Head of caudate nucleus (tissue), 42 donors: ENCODE results near the gene MRPL39.
A peak's percentile ranks its signal among the peaks of the same experiment; 100 is the strongest.

Experiments used
- DNase-seq, 42 donors: peaks; one replicate each; pipeline versions ENCODE4 v3.0.0 to v3.0.0-alpha.2; 2020 to 2021; ENCODE audit warnings: mixed read lengths in 7 of 42
- intact Hi-C: fragments of 100-400 bp; cut with DNase I; formaldehyde crosslinking; loops from one replicate; pipeline ENCODE4 v1.15.0; 2022

The MRPL39 gene

DNA sequence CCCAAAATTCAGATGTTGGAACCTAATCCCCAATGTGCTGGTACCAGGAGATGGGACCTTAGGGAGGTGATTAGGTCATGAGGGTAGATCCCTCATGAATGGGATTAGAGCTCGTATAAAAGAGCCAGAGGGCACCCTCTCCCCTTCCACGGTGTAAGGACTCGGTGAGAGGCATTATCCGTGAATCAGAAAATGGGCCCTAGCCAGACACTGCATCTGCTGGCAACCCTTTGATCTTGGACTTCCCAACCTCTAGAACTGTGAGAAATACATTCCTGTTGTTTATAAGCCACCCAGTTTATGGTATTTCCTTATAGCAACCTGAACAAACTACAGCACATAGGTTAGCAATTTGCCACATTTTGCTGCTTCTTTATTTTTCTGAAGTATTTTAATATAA is 17.2 kb upstream of the MRPL39 start:
- intact Hi-C loops: no loop called here
- DNase-seq: no peak

DNA sequence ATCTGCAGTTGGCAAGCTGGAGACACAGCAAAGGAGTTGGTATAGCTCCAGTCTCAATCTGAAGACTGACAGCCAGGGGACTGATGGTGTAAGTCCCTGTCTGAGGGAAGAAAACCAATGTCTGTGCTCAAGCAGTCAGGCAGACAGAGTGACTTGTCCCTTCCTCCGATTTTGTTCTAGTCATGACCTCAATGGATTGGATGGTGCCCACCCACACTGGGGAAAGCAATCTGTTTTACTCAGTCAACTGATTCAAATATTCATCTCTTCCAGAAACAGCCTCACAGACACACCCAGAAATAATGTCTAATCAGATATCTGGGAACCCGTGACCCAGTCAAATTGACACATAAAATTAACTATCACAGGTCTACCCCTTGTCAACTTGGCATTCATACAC is 11.9 kb upstream of the MRPL39 start:
- intact Hi-C loops: no loop called here
- DNase-seq: no peak

GRCh38 chr21:25615880-25616279 is 8.6 kb upstream of the MRPL39 start:
- intact Hi-C loops: no loop called here
- no peak for DNase-seq

DNA sequence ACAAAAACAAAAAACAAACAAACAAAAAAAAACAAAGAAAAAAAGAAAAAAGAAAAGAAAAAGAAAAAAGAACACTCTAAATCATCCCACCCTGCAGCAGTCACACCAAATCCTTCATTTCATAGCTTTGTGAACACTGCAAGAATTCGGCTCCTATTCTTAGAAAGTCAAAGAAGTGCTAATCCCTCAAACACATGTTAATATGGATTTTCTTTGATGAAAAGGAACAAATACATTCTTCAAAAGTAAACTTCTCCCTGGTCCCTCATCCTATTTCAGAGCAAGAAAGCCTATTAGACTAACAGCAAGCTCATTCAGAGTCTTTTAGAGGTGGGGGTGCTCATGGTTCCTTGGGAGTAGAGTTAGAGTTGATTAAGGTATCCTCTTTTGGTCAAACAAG is 7.2 kb upstream of the MRPL39 start:
- intact Hi-C loops: no loop called here
- no peak for DNase-seq

DNA sequence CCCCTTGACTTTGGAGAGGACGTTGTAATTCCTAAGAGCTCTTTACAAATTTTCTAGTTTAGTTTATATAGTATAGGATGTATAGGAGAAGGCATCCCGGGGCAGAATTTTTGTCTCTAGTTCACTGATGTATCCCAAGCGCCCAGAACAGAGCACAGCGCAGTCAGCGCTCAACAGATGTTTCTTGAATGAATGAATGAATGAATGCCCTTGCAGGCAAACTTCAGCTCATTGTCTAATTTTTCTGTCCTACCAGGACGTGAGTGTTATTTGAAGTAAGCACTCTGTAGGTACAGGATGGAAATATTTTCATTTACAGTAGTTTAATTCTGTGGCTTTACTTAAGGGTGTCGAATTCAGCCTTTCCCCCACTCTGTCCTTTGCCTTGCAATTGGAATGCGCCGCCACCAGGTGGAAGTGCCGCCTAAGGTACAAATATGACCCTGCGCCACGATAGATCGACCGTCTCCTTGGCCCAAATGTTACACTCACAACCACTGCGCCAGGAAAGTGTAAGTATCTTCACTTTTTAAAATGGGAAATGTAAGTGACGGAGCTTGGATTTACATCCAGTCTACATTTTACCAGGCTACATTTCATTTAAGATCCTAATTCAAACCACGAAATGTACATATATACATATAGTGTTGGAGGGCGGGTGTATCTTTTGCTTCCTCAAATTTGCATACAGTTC is 910 bp upstream of the MRPL39 start:
- intact Hi-C loops: loop anchor here (5.0 kb wide), 1 partner anchor 99 kb away; no protein-coding TSS in a partner anchor
- peak; percentile 69 to 94 (median 84) for DNase-seq

GRCh38 chr21:25589887-25590286 is 17.4 kb downstream of the MRPL39 start:
- no peak for DNase-seq
- intact Hi-C loops: no loop called here

DNA sequence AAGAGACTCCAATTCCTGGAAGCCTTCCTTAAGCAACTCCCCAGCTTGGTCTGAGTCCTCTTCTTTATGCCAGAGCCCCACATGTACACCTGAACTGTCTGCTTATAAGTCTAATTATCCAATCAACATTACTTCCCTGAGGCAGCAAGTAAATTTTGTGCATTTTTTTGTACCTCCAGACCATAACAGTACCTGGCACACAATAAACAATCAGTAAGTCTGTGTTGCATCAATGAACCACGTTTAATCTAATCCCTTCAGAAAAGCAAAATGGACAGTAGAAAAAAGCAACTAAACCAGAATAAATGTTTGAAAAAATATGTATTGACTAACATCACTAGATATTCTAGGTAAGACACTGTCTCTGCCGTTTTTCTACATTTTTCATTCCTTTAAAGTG is 20.5 kb downstream of the MRPL39 start:
- no peak for DNase-seq
- intact Hi-C loops: no loop called here

- no peak for DNase-seq
- intact Hi-C loops: no loop called here
Observed at GRCh38 chr21:25586326-25586725, 21.0 kb downstream of the MRPL39 start.

GRCh38 chr21:25584833-25585676 is 22.2 kb downstream of the MRPL39 start:
- intact Hi-C loops: no loop called here
- DNase-seq: no peak

GRCh38 chr21:25583370-25584130 is 23.7 kb downstream of the MRPL39 start:
- intact Hi-C loops: no loop called here
- DNase-seq: no peak

DNA sequence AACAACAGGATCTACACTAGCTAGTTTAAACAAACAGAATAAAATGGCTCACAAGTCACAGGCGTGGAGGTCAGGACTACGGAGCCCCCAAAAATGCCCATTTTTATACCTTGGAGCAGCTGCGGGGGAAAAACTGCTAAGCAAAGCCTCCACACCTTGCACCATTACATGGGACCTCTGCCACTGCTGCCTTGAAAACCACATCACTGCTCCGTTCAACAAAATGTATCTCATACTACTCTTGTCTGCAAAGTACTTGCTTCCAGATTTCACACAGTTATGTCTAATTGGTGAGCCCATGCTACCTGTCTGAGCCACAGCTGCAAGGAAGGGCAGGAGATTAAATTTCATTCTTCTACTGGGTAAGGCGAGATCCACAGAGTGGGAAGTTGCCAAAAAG is 24.4 kb downstream of the MRPL39 start:
- no peak for DNase-seq
- intact Hi-C loops: no loop called here

- no peak for DNase-seq
- intact Hi-C loops: no loop called here
Observed at GRCh38 chr21:25582164-25582790, 25.0 kb downstream of the MRPL39 start.

DNA sequence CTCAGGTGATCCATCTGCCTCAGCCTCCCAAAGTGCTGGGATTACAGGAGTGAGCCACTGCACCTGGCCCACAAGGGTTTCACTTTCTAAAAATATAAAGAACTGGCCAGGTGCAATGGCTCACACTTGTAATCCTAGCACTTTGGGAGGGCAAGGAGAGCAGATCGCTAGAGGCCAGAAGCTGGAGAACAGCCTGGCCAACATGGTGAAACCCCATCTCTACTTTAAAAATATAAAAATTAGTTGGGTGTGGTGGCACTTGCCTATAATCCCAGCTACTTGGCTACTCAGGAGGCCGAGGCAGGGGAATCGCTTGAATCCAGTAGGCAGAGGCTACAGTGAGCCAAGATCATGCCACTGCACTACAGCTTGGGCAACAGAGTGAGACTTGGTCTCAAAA is 25.7 kb downstream of the MRPL39 start:
- DNase-seq: no peak
- intact Hi-C loops: no loop called here

DNA sequence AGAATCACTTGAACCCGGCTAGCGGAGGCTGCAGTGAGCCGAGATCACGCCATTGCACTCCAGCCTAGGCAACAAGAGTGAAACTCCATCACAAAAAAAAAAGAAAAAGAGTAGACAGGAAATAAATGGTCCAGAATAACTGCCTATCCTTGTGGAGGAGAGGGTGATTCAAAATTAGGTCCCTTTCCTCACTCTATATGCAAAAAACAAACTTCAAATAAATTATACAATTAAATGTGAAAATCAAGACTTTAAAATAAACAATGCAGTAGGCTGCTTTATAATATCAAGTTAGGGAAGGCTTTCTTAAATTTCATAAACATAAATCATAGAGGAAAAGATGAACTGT is 26.4 kb downstream of the MRPL39 start:
- no peak for DNase-seq
- intact Hi-C loops: no loop called here

DNA sequence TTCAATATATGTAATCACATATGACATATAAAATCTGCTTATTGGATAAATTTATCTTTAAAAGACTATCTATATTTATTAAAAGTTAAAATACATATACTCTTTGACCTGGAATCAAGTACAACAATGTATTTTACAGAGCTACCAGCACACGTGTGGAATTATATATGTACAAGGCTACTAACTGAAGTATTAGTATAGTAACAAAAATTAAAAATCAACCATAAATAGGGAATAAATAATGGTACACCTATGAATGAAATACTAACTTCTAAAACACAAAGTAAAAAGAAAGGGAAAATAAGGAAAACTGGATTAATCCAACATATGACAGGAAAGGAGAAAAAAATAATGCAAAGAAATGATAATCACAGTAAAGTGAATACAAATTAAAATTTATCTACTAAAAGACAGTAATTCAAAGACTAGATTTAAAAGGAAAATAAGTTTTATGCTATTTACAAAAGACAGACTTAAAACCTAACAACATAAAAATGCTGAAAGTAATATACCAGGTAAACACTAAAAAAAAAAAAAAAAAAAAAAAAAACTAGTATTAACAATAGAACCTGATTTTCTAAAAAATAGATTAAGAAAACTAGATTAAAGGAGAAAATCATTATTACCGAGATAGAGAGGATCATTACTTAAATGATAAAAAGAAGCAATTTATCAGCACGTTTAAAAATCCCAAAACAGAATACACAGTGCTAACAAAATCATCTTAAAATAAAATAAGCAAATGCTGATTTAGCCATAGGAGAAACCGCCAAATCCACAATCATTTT is 27.9 kb downstream of the MRPL39 start:
- DNase-seq: no peak
- intact Hi-C loops: no loop called here

GRCh38 chr21:25578056-25578961 is 29.0 kb downstream of the MRPL39 start:
- no peak for DNase-seq
- intact Hi-C loops: no loop called here

DNA sequence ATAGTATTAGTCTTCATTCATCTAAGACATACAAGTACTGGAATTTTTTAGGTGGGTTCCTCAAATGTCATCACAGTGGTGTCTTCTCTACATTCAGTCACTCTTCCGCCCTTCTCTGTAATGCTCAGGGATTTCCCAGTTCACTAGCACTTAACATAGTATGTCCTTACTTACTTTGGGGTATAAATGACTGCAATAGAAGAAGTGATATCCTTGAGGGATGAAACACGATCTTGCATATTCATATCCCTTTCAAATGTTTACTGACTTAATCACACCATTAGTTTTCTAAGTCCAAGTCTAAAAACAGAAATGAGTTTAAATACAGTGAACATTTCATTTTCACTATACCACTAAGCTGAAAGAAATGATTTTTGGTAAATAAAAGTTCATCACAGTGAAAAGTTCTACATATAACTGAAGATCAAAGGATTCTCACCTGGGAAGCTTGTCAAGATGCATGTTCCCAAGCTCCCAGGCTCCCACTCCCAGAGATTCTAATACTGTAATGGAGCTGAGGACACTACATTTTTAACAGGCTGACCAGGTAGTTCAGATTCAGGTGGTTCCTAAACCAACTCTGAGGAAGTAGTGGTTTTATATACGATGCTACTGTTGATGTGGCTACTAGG is 29.7 kb downstream of the MRPL39 start:
- intact Hi-C loops: no loop called here
- DNase-seq: no peak
